HG03558 (cell line): ENCODE results near the gene CCDC88B.
A peak's percentile ranks its signal among the peaks of the same experiment; 100 is the strongest.
"Not testable (repeated sequence)": the region's sequence is repeated elsewhere in the genome, so short reads cannot be mapped to it uniquely, and the experiment has no call there.

Experiments used
- ATAC-seq: cut with Tn5 transposase; IDR thresholded peaks from one replicate; pipeline ENCODE4 v1.9.1; 2021; ENCODE audit warnings: moderate number of reproducible peaks; ENCODE audit not compliant: unreplicated experiment; ENCODE audit errors: extremely low read depth

CCDC88B gene

DNA sequence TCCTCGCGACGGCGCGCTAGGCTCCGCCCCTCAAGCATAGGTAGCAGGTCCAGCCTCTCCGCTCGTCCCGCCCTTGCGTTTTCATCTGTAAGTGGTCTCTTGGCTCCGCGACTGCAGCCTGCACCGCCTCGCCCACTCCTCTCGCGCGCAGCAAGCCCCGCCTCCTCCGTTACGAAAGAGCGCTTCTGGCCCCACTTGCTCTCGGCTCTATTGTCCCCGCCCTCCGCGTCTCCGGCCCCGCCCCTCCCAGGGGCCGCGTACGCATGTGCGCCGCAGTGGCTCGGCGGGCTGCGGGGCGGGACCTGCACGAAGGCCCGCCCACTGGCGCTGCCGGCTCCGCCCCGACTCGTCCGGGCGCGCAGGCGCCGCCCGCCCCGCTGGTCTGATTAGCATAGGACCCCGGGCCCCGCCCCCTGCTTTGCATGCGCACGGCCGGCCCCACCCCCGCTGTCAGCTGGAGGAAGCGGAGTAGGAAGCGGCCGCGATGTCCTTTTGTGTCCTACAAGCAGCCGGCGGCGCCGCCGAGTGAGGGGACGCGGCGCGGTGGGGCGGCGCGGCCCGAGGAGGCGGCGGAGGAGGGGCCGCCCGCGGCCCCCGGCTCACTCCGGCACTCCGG, 34.8 kb upstream of the CCDC88B start, which contains the start of gene ESRRA:
TSS of gene ESRRA (plus strand) at position 450 of the 616 bp plus-strand sequence. CDS start 1,656 bp downstream, outside the sequence.
- peak; percentile 56 for ATAC-seq

DNA sequence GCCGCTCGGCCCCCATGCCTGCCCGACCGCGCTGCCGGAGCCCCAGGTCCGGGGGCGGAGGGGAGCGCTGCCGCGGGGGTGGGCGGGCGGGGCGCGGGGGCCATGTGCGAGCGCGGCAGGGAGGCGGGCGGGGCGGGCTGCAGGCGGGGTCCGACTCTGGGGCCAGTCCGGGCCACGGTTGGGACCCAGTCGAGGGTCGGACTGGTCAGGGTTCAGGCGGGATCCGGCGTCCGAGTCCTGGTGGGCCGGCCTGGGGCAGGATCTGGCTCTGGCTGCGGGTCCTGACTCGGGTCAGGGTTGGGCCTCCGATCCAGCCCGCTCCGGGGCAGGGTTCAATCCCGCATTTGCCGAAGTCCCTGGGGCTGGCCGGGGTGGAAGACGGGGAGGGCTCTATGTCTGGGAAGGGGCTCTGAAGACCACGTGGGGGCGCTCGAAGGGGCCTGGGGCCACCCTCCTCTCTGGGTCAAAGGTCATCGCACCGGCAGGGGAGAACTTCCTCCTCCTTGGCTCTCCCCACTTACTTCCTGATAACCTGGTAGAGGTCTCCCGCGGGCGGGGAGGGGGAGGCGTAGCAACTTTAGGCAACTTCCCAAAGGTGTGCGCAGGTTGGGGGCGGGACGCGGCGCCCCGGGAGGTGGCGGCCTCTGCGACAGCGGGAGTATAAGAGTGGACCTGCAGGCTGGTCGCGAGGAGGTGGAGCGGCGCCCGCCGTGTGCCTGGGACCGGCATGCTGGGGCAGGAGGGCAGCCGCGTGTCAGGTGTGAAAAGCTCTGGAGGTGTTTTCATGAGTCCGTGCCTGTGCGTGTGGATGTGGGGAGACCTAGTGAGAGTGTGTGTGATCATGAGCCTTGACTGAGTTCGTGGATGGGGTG, 34.1 kb upstream of the CCDC88B start:
- no peak for ATAC-seq

DNA sequence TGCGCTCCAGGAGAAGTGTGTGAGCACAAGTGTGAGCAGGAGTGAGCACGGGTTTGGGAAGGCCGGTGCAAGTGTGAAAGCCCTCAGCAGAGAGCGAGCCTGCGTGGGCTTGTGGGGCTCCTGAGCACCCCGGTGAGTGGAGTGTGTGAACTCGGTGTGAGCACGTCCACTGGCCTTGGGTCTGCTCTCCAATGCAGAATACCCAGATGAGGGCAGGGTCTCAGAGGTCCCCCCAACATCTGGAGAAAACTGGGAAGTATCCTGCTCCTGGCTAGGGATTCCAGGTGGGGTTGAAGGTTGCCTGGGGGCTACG, 33.5 kb upstream of the CCDC88B start:
- no peak for ATAC-seq

DNA sequence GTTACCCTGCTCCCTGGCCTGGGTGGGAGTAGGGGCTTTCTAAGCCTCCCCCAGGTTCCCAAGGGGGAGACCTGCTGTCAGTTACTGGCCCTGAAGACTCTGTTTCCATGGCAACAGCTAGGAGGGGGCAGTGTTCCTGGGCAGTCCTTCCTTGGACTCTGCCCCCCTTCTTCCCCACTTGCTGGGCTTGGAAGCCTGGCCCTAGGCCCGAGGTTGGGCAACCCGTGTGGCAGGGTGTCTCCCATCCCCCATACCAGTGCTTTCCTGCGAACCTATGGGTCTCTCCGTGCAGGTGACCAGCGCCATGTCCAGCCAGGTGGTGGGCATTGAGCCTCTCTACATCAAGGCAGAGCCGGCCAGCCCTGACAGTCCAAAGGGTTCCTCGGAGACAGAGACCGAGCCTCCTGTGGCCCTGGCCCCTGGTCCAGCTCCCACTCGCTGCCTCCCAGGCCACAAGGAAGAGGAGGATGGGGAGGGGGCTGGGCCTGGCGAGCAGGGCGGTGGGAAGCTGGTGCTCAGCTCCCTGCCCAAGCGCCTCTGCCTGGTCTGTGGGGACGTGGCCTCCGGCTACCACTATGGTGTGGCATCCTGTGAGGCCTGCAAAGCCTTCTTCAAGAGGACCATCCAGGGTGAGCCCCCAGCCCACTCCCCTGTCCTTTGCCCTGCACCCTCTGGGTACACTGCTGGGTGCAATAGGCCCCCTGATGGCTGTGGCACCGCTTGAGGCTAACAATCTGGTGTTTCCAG, 33.0 kb upstream of the CCDC88B start:
- no peak for ATAC-seq

DNA sequence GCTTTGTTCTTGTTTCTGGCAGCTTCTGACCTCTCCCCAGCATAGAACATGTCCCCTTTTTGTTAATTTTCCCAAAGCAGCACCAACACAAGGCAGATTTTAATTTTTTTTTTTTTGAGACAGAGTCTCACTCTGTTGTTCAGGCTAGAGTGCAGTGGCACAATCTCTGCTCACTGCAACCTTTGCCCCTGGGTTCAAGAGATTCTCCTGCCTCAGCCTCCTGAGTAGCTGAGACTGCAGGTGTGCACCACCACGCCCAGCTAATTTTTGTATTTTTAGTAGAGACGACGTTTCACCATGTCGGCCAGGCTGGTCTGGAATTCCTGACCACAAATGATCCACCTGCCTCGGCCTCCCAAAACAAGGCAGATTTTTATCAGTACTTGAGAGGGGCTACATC, 32.2 kb upstream of the CCDC88B start:
- ATAC-seq, result not testable (repeated sequence)

DNA sequence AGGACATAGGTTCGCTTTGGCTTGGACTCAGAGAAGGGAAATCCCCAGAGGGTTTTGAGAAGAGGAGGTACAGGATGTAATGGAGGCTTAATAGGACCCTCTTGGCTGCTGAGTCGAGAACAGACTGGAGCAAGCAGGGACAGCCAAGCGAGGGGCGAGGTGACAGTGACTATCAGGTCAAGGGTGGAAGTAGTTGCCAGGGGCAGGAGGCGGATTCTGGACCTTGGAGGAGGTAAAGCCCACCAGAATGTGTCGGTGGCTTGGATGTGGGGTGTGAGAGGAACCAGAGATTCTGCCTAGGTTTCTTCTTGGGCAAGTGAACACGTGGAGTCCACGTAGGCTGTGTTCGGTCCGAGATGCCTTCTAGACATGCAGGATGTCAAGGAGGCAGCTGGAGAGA, 27.1 kb upstream of the CCDC88B start:
- ATAC-seq, result no peak

DNA sequence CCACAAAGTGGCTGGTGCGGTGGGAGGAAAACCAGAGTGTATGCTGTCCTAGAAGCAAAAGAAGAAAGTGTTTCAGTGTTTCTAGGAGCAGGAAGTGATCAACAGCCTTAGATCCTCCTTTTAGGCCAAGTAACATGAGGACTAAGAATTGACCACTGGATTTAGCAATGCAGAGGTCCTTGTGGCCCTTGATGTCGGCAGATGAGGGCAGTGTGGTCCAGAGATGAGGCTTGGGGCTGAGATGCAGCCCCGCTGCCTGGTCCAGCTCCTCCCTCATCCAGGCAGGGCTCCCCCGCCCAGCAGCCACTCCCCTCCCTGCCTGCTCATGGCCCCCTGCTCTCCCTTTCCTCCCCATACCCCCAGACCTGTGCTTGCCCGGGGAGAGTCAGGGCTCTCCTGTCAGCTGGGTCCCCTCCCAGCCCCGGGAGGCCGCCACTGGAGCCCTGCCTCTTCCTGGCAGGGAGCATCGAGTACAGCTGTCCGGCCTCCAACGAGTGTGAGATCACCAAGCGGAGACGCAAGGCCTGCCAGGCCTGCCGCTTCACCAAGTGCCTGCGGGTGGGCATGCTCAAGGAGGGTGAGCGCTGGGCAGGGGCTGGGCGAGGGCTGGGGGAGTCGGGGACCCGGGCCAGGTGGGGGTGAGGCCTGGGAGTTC, 26.4 kb upstream of the CCDC88B start:
- no peak for ATAC-seq

DNA sequence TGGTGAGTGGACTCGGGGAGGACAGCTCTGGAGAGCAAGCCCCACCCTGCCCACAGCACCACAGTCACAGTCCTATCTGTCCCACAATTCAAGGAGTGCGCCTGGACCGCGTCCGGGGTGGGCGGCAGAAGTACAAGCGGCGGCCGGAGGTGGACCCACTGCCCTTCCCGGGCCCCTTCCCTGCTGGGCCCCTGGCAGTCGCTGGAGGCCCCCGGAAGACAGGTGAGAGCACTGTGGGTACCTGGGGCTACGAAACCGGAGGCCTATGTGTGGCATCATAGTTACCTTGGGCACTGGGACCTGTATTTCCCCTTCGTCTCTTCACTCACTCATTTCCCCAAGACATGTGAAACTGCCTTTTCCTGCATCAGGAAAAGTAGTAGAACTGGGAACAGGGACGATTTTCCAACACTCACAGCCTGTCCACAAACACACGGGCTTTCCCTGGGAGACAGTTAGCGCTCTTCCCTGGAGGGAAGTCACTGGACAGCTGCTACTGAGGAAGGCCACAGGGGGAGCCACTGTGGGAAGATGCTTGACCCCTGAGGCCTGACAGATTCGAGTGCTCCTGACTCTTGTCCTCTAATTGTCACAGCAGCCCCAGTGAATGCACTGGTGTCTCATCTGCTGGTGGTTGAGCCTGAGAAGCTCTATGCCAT, 25.7 kb upstream of the CCDC88B start:
- ATAC-seq, result no peak

DNA sequence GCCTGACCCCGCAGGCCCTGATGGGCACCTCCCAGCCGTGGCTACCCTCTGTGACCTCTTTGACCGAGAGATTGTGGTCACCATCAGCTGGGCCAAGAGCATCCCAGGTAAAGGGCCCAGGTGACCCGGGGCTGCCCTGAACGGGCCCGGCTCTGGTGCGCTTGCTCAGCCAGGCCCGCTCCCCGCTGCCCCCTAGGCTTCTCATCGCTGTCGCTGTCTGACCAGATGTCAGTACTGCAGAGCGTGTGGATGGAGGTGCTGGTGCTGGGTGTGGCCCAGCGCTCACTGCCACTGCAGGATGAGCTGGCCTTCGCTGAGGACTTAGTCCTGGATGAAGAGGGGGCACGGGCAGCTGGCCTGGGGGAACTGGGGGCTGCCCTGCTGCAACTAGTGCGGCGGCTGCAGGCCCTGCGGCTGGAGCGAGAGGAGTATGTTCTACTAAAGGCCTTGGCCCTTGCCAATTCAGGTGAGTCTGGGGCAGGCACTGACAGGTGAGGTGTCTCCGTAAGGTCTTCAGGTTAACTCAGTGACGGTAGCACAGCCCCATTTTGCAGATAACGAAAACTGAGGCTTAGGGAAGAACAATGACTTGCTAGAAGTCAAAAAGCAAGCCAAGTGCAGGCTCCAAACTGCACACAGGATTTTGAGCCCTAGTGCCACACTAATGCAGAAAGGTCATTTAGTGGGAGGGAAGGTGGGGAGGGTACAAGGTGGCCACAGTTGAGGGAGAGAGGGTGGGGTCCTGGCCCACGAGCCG, 25.0 kb upstream of the CCDC88B start:
- ATAC-seq, result no peak

DNA sequence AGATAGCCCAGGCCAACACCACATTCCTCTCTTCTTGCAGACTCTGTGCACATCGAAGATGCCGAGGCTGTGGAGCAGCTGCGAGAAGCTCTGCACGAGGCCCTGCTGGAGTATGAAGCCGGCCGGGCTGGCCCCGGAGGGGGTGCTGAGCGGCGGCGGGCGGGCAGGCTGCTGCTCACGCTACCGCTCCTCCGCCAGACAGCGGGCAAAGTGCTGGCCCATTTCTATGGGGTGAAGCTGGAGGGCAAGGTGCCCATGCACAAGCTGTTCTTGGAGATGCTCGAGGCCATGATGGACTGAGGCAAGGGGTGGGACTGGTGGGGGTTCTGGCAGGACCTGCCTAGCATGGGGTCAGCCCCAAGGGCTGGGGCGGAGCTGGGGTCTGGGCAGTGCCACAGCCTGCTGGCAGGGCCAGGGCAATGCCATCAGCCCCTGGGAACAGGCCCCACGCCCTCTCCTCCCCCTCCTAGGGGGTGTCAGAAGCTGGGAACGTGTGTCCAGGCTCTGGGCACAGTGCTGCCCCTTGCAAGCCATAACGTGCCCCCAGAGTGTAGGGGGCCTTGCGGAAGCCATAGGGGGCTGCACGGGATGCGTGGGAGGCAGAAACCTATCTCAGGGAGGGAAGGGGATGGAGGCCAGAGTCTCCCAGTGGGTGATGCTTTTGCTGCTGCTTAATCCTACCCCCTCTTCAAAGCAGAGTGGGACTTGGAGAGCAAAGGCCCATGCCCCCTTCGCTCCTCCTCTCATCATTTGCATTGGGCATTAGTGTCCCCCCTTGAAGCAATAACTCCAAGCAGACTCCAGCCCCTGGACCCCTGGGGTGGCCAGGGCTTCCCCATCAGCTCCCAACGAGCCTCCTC, 24.1 kb upstream of the CCDC88B start:
- not testable (repeated sequence) for ATAC-seq

DNA sequence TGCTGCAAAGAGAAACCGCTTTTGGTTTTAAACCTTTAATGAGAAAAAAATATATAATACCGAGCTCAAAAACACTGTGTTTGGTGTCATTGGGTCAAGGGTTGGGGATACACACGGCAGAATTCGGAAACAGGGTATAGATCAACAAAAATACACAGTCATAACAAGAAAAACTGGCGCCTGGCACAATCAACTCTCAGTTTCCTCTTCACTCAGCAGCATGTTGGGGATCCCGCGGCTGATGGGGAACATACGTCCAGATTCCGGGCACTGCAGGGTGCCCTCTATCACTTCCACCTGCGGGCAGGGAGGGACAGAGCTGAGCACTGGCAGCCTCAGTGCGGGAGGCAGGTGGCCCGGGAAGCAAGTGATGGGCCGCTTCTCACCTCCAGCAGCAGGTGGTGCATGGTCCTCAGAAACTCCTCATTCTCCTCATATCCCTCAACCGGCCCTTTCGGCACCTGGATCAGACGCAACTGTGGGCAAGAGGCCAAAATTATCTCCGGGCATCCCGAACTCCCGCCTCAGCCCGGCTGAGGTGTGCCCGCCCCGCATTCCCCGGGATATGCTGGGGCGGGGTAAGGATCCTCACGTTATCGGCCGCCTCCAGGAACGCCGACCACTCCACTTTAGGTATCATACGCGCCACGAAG, 23.2 kb upstream of the CCDC88B start:
- ATAC-seq, result no peak

DNA sequence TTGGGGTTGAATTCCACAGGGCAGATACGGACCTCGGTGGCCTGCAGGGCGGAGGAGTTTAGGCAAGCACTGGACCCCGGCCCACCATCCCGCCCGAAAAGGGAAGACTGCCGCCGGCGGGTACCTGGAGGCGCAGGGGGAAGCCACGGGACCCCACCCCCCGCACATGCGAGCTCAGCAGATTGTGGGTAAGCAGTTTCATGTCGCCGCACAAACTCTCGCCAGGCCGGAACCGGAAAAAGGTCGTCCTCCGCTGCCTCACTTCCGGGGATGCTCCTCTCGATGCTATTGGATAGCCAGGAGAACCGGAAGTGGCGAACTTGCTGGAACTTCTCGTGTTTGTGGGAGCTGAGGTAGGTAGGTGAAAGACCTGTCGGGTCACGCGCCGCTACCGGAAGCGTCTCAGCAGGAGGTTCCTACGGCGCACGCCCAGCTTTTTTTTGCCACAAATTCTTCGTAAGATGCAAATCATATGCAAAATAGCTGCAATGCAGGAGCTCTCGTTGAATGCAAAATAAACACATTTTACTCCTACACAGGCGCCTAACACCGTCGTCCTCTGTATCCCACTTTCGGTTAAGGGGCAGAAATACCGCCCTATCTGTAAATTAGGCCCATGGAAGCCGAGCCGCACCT, 22.6 kb upstream of the CCDC88B start, which contains the start of gene TRMT112:
TSS of gene TRMT112 (minus strand) at position 235 of the 636 bp plus-strand sequence. CDS start at position 202, 33 bp downstream.
- peak; percentile 24 for ATAC-seq

DNA sequence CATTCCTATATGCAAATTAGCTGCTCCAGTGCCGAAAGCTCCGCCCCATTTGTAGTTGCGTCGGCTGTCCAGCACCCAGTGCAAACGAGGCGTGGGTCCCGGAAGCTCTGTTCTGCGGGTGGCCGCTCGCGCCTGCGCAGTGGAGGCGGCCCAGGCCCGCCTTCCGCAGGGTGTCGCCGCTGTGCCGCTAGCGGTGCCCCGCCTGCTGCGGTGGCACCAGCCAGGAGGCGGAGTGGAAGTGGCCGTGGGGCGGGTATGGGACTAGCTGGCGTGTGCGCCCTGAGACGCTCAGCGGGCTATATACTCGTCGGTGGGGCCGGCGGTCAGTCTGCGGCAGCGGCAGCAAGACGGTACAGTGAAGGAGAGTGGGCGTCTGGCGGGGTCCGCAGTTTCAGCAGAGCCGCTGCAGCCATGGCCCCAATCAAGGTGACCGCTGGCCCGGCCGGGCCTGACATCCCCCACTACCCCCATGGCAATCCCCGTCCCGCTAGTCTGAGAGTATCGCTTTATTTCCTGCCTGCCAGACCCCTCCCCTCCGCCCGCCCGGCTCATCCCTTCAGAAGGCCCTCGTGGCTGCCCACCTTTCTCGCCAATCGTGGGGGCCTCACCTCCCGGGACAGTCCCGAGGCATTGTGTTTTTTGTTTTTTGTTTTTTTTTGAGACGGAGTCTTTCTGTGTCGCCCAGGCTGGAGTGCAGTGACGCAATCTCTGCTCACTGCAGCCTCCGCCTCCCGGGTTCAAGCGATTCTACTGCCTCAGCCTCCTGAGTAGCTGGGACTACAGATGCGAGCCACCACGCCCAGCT, 21.8 kb upstream of the CCDC88B start, which contains the start of gene PRDX5:
TSS of gene PRDX5 (plus strand) at position 161 of the 805 bp plus-strand sequence. CDS start at position 256, 95 bp downstream.
- peak; percentile 56 for ATAC-seq

DNA sequence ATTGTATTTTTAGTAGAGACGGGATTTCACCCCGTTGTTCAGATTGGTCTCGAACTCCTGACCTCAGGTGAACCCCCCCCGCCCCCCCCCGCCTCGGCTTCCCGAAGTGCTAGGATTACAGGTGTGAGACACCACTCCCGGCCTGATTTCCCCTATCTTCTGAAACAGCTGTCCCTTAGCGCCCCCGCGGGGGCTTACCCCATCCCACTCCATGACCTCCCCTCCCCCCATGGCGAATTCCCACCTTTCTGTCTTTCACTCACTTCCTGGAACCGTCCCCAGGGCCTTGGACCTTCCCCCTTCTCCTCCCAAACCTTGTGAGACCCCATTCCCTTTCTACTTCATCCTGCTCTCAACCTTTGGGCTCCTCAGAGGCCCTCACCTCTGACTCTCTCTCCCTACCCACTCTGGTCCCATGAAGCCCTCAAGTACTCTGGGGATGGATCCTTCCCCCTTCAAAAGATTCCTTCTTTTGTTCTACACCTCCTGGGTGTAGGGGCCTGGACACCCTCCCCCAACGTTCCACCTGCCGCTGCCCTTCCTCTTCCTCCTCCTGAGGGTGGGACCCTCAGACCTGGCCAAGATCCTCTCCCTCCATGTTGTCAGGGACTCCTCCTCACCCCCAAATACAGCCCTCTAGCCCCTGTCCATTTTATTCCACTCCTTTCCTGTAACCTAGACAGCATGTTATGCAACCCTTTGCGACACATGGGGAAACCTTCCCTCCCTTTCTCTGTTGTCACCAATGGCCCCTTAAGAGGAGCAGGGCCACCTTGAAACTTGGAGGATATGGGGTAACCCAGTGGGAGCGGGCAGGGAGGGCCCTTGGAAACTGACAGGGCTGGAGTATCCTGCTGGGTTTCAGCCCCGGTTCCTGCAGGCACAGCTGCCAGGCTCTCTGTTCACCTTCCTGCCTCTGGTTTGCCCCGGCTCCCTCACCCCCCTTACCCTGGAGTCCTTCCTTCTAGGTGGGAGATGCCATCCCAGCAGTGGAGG, 20.9 kb upstream of the CCDC88B start:
- ATAC-seq, result no peak

DNA sequence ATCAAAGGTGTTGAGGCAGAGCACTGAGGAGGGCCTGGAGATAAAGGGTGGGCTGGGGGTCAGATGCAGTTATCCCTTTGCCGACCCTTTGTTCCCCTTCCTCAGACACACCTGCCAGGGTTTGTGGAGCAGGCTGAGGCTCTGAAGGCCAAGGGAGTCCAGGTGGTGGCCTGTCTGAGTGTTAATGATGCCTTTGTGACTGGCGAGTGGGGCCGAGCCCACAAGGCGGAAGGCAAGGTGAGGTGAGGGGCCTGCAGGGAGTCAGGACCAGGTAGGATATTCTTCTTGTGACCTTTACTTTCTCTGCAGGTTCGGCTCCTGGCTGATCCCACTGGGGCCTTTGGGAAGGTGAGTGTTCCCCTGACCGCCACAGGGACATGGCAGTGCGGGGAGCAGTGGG, 19.4 kb upstream of the CCDC88B start:
- no peak for ATAC-seq
